Fibroblast of lung (primary cell): ENCODE data around the gene PTPN20. TPM values are rescaled to one million over a fixed set of nuclear protein-coding genes. Genes with fewer than 3 reads are reported as not detected.

Experiments
- DNase-seq, 2 donors: peaks; one replicate each; pipeline versions ENCODE4 v3.0.0 to v3.0.0-alpha.2; 2010; ENCODE audit warnings: low read depth in 2 of 2
- H2AFZ ChIP-seq: 2 replicates; pipeline ENCODE4 v1.5.1; 2012; ENCODE audit warnings: low read length, control low read depth, inconsistent platforms
- H3K27ac ChIP-seq: 2 replicates; pipeline ENCODE4 v1.5.1; 2011; ENCODE audit warnings: low read length, control low read depth; ENCODE audit not compliant: insufficient read depth
- H3K27me3 ChIP-seq: 2 replicates; pipeline ENCODE4 v1.5.1; 2011; ENCODE audit warnings: mild to moderate bottlenecking, low read length; ENCODE audit not compliant: control insufficient read depth, insufficient read depth
- H3K36me3 ChIP-seq: 2 replicates; pipeline ENCODE4 v1.5.1; 2011; ENCODE audit warnings: low read length; ENCODE audit not compliant: control insufficient read depth, insufficient read depth
- H3K4me1 ChIP-seq: 2 replicates; pipeline ENCODE4 v1.5.1; 2011; ENCODE audit warnings: low read length; ENCODE audit not compliant: control insufficient read depth, insufficient read depth; ENCODE audit errors: extremely low read depth
- H3K4me2 ChIP-seq: 2 replicates; pipeline ENCODE4 v1.5.1; 2011; ENCODE audit warnings: low read length, control low read depth; ENCODE audit not compliant: insufficient read depth; ENCODE audit errors: extremely low read depth
- H3K4me3 ChIP-seq, 4 experiments: fragments of 200-600 bp in 1 of 4; sonication (generic) in 1 of 4; replicated peaks in 1 of 4; 2 replicates each; pipeline ENCODE4 v1.5.1; 2011 to 2016; ENCODE audit warnings: low read length in 4 of 4, low read depth in 3 of 4, mild to moderate bottlenecking in 3 of 4, control low read depth in 2 of 4, inconsistent platforms in 1 of 4, mixed read lengths in 1 of 4; ENCODE audit not compliant: insufficient read depth in 1 of 4; ENCODE audit errors: control extremely low read depth in 1 of 4
- H3K79me2 ChIP-seq: 2 replicates; pipeline ENCODE4 v1.5.1; 2012; ENCODE audit warnings: mild to moderate bottlenecking, low read length, inconsistent platforms; ENCODE audit not compliant: control insufficient read depth, insufficient read depth
- H3K9ac ChIP-seq: 2 replicates; pipeline ENCODE4 v1.5.1; 2011; ENCODE audit warnings: mild to moderate bottlenecking, low read length, control low read depth; ENCODE audit not compliant: insufficient read depth
- H3K9me3 ChIP-seq: 2 replicates; pipeline ENCODE4 v1.5.1; 2012; ENCODE audit warnings: low read depth, low read length; ENCODE audit not compliant: control insufficient read depth, insufficient read depth
- H4K20me1 ChIP-seq: 2 replicates; pipeline ENCODE4 v1.5.1; 2011; ENCODE audit warnings: low read length; ENCODE audit not compliant: control insufficient read depth, insufficient read depth; ENCODE audit errors: extremely low read depth
- EZH2 ChIP-seq: IDR thresholded peaks from 2 replicates; pipeline ENCODE4 v1.5.1; 2012; ENCODE audit warnings: low read length, control low read depth, mild to moderate bottlenecking; ENCODE audit errors: missing control alignments
- polyA plus RNA-seq, 2 donors: library from polyadenylated mRNA; depleted of rRNA in 1 of 2; stranded (reverse) in 1 of 2; unstranded in 1 of 2; fragments of >200 nt; gene quantifications; 2 replicates each; pipeline ENCODE4 v1.2.1, GENCODE V29; 2011 to 2012; ENCODE audit warnings: missing spikeins in 1 of 2
- total RNA-seq: library from RNA; depleted of rRNA; stranded (reverse); fragments of >200 nt; gene quantifications from 2 replicates; pipeline ENCODE4 v1.2.1, GENCODE V29; 2014
- TF ChIP-seq, protein P1 (sequence below), 2 donors: IDR thresholded peaks in 1 of 2; conservative IDR thresholded peaks in 1 of 2; 1 replicate in 1 of 2; 2 replicates in 1 of 2; pipeline ENCODE4 v1.5.1; 2011 to 2012; ENCODE audit warnings: low read length in 2 of 2, control low read depth in 1 of 2, inconsistent platforms in 1 of 2, low read depth in 1 of 2, mild to moderate bottlenecking in 1 of 2

PTPN20 gene
- total and polyA plus RNA-seq, 2 donors (not counting 1 experiment from before 2014, with no cell fraction given): 0.23 to 0.33 TPM

GRCh38 chr10:47031901-47032465 is 120.8 kb downstream of the PTPN20 start:
- no peak overlapping the region for H3K4me3 ChIP-seq
- H3K4me2 ChIP-seq: no peak overlapping the region
- H3K9ac ChIP-seq: no peak overlapping the region
- no peaks in the 10 kb centered on the region for H3K4me1 ChIP-seq
- TF ChIP-seq EZH2: no peak
- TF ChIP-seq, protein P1, sequence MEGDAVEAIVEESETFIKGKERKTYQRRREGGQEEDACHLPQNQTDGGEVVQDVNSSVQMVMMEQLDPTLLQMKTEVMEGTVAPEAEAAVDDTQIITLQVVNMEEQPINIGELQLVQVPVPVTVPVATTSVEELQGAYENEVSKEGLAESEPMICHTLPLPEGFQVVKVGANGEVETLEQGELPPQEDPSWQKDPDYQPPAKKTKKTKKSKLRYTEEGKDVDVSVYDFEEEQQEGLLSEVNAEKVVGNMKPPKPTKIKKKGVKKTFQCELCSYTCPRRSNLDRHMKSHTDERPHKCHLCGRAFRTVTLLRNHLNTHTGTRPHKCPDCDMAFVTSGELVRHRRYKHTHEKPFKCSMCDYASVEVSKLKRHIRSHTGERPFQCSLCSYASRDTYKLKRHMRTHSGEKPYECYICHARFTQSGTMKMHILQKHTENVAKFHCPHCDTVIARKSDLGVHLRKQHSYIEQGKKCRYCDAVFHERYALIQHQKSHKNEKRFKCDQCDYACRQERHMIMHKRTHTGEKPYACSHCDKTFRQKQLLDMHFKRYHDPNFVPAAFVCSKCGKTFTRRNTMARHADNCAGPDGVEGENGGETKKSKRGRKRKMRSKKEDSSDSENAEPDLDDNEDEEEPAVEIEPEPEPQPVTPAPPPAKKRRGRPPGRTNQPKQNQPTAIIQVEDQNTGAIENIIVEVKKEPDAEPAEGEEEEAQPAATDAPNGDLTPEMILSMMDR (conservative IDR thresholded peaks at IDR 0.05 in 1 of 2, IDR thresholded peaks at IDR 0.05 in 1 of 2; ENCODE audit: low read depth in 1 of 2, low read length in 2 of 2): no peak
- no peak overlapping the region for H3K27ac ChIP-seq
- peaks cover 6% of the 10 kb centered on the region for H3K27me3 ChIP-seq
- no peaks in the 10 kb centered on the region for H3K79me2 ChIP-seq
- DNase-seq: peak in 1 of 2 donors; percentile 14
- H4K20me1 ChIP-seq: no peaks in the 10 kb centered on the region
- no peaks in the 10 kb centered on the region for H3K36me3 ChIP-seq
- no peaks in the 10 kb centered on the region for H3K9me3 ChIP-seq
- H2AFZ ChIP-seq: no peak overlapping the region

DNA sequence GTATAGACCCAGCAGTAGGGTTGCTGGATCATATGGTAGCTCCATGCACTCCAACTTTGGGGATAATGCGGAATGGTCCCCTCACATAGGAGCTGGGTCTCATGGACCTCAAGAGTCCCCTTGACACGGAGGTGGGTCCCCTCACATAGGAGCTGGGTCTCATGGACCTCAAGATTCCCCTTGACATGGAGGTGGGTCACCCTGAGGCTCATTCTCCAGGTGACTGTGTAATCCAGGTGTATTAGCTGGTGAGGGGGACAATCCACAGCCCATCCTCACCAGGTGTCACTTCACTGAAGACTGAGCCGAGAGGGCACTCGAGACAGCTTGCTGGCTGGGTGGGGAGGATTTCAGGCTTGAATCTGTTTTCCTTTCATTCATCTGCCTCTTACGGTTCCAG is 121.9 kb downstream of the PTPN20 start:
- TF ChIP-seq EZH2: no peak
- TF ChIP-seq, protein P1 (conservative IDR thresholded peaks at IDR 0.05 in 1 of 2, IDR thresholded peaks at IDR 0.05 in 1 of 2; ENCODE audit: low read depth in 1 of 2, low read length in 2 of 2): no peak
- no peaks in the 10 kb centered on the region for H3K4me1 ChIP-seq
- no peaks in the 10 kb centered on the region for H3K36me3 ChIP-seq
- H3K4me2 ChIP-seq: no peak overlapping the region
- no peaks in the 10 kb centered on the region for H3K9me3 ChIP-seq
- peaks cover 6% of the 10 kb centered on the region for H3K27me3 ChIP-seq
- H4K20me1 ChIP-seq: no peaks in the 10 kb centered on the region
- DNase-seq: no peak
- H2AFZ ChIP-seq: no peak overlapping the region
- H3K9ac ChIP-seq: no peak overlapping the region
- no peak overlapping the region for H3K27ac ChIP-seq
- H3K4me3 ChIP-seq: no peak overlapping the region
- no peaks in the 10 kb centered on the region for H3K79me2 ChIP-seq

DNA sequence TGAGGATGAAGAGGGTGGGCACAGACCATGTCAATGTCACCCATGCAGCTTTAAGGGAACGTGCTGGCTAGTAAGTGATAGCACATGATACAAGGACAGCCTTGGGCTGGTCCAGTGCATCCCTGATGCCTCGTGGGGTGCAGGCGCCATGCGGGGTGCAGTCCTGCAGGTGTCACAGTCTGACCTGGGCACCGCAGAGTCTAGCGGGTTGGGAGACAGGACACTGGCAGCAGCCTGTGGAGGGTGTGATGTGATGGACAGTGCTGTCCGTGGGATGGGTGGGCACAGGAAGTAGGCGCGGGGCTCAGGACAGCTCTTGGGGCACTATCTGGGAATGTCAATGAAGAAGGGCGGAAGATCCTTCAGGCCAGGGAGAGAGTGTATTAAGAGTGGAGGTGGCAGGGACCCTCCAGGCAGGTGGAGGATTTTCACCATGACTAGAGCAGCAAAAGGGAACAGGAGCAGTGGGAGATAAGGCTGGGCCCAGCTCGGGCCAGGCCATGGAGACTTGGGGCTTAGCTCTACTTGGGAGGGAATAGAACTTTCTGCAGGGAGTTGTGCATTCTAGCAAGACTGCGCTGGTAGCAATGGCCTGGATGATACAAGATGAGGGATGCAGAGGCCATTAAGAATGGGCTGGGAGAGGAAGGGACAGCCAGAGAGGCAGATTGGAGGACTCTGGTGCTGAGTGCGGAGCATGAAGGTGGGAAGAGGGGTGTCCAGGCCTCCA is 122.5 kb downstream of the PTPN20 start:
- no peaks in the 10 kb centered on the region for H4K20me1 ChIP-seq
- DNase-seq: no peak
- TF ChIP-seq EZH2: no peak
- TF ChIP-seq, protein P1 (conservative IDR thresholded peaks at IDR 0.05 in 1 of 2, IDR thresholded peaks at IDR 0.05 in 1 of 2; ENCODE audit: low read depth in 1 of 2, low read length in 2 of 2): no peak
- H3K4me1 ChIP-seq: no peaks in the 10 kb centered on the region
- H3K9me3 ChIP-seq: no peaks in the 10 kb centered on the region
- H3K79me2 ChIP-seq: no peaks in the 10 kb centered on the region
- H3K27me3 ChIP-seq: peaks cover 6% of the 10 kb centered on the region
- H3K4me3 ChIP-seq: no peak overlapping the region
- no peak overlapping the region for H3K4me2 ChIP-seq
- H3K9ac ChIP-seq: no peak overlapping the region
- H3K27ac ChIP-seq: no peak overlapping the region
- H3K36me3 ChIP-seq: no peaks in the 10 kb centered on the region
- H2AFZ ChIP-seq: no peak overlapping the region
